Measurements from ENCODE around the gene ATG14.

GRCh38 chr14:55348766-55349453 lies 62.7 kb downstream of the ATG14 start:
- TF ChIP-seq CTCF (conservative IDR thresholded peaks at IDR 0.05) (no peak), ZFX (IDR thresholded peaks at IDR 0.05) (no peak)
